Amniotic stem cell (primary cell): ENCODE data around the gene CX3CL1.
"Not testable (repeated sequence)": the region's sequence is repeated elsewhere in the genome, so short reads cannot be mapped to it uniquely, and the experiment has no call there.

Source experiments
- DNase-seq: peaks from one replicate; lab custom pipeline; 2025; lab: John Stamatoyannopoulos, UW

Gene CX3CL1

DNA sequence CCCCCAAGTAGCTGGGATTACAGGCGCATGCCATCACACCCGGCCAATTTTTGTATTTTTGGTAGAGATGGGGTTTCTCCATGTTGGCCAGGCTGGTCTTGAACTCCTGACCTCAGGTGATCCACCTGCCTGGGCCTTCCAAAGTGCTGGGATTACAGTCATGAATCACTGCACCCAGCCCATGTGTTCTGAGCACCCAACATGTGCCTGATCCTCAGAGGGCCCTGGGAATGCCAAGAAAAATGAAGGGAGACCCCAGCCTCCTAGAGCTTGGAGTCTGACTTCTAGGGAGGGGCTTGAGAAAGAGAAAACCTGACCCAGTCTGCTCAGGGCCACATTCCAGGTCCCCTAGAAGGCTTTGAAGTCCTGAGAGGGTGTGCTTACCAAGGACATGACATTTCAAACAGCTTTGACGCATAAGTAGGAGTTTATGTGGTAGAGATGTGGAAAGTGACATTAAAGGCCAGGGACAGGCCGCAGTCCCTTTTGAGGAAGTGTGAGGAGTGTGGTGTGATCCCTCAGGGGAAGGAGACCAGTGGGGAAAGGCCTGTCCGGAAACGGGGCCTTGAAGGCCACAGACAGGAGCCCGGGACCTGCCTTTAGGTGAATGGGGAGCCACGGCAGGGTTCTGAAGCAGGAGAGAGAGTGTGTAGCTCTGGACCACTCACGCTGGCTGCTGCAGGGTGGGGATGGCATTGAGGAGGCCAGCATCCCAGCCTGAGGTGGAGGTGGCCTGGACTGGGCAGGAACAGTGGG lies 14.8 kb upstream of the CX3CL1 start:
- DNase-seq = no peak

DNA sequence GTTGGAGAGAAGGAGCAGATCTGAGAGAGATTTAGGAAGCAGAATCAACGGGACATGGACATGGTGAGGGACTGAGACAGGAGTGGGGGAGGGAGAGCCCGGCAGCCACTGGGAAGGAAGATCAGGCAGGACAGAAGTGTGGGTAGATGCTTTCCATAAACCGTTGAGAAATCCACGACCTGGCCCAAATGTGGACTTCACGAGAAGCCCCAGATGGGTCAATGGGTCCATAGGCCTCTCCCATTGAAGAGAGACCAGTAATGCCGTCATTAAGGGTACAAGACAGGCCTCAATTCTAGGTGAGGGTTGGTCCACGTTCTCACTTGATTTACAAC lies 14.2 kb upstream of the CX3CL1 start:
- no peak for DNase-seq

DNA sequence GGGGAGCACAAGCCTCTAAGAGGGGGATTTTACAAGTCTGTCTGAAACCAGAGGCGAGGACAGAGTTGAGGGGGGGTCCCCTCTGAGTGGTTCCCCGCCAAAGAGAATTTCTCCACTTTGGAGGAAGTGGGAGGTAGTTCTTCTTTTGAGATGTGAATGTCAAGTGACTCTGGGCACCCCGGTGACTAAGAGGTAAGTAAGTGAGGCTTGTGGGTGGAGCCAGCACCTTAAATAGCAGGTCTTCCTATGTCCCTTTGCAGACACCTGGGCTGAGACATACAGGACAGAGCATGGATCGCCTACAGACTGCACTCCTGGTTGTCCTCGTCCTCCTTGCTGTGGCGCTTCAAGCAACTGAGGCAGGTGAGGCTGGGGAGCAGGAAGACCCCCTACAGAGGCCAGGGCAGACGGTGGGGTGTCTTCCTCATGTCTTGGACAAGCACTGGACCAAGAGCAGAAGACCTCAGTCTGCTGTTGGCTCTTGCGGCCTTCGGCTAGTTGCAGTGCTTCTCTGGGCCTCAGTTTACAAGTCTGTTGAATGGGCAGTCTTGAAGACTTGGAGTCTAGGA lies 13.7 kb upstream of the CX3CL1 start, which contains the start of gene CCL22:
Gene CCL22 (plus strand): TSS at position 257 of the 569 bp plus-strand sequence. CDS start 34 bp downstream, at position 291.
- no peak for DNase-seq

DNA sequence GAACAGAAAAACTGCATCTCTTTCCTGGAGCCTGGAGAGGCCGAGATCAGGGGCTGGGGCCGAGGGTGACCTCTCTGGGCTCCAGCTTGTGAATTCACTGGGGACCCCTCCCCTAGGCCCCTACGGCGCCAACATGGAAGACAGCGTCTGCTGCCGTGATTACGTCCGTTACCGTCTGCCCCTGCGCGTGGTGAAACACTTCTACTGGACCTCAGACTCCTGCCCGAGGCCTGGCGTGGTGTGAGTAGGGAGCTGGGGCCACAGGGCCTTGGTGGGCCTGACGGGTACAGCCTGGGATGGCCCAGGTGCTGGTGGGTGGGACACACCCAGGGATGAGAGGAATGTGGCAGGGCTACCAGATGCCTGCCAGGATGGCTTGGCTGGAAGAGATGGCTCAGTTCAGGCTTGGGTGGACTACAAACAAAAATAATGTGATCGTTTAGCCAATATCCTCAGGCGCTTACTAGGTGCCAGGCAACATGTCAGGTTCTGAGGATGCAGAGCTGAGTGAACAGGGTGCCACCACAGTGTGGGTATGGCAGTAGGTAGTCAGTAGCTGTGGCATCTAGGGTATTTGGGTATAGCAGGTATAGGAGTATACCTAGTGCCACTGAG lies 11.9 kb upstream of the CX3CL1 start:
- DNase-seq = no peak

DNA sequence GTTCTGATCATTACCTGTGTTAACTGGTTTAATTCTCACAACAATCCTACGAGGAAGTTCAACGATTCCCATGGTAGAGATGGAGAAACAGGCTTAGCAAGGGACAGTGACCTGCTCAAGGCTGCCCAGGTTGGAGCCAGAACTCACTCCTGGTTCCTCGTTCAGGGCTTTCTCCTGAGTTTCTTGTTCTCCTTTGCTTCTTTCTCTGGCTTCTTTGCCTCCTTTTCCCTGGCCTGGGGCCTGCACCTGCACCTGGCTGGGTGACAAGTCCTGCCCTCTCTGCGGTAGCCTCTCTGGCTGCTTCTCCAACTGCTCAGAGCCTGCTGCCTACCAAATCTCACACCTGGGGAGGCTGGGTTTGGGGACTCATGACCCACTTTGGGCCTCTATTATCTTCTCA lies 10.9 kb upstream of the CX3CL1 start:
- DNase-seq = no peak

DNA sequence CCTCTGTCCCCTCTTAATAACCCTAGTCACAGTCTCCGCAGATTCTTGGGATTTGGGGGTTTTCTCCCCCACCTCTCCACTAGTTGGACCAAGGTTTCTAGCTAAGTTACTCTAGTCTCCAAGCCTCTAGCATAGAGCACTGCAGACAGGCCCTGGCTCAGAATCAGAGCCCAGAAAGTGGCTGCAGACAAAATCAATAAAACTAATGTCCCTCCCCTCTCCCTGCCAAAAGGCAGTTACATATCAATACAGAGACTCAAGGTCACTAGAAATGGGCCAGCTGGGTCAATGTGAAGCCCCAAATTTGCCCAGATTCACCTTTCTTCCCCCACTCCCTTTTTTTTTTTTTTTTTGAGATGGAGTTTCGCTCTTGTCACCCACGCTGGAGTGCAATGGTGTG lies 8.1 kb upstream of the CX3CL1 start:
- DNase-seq = no peak

DNA sequence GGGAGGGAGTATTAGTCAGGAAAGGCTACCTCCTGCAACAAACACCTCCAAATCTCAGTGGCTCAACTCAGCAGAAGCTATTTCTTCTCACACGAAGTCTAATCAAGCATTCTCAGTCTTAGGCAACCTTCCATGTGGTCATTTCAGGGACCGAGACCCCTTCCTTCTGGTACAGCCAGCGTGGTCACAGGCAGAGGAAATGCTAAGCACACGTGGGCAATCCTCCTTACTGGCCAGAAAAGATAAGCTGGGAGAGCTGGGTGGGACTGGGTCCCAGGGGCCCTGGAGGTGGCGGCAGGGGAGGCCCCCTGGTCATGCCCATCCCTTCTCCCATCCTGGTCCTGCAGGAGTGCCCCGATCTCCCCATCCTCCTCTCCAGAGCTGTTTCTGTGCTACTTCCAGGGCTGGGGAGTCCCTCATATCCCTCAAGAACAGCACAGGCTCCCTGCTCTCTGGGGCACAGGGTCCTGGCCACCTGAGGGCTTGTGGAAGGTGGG lies 5.7 kb upstream of the CX3CL1 start:
- no peak for DNase-seq

DNA sequence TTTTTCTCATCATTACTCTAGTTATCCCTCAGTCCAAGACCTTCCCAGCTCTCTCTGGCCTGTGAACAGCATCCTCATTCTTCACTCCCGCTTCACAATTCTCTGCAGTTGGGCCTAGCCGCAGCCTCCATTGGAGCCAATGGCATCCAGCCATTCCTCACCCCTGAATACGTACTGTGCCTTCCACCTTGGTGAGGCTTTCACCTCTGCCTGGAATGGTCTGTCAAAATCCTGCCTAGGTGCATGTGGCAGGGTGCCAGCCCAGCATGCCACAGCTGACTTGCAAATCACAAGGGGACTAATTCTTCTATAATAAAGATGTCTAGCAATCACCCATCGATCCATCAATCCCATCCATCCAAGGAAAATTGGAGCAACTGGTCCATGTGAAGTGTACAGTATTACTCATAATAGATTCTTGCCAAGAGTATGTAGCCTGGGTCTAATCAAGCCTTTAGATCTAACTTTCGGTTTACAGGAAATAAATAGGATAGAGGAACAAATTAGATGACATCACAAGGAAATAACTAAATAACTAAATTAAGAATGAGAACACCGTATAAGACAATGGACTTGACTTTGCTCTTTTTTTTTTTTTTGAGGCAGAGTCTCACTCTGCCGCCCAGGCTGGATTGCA lies 5.1 kb upstream of the CX3CL1 start:
- DNase-seq = no peak

DNA sequence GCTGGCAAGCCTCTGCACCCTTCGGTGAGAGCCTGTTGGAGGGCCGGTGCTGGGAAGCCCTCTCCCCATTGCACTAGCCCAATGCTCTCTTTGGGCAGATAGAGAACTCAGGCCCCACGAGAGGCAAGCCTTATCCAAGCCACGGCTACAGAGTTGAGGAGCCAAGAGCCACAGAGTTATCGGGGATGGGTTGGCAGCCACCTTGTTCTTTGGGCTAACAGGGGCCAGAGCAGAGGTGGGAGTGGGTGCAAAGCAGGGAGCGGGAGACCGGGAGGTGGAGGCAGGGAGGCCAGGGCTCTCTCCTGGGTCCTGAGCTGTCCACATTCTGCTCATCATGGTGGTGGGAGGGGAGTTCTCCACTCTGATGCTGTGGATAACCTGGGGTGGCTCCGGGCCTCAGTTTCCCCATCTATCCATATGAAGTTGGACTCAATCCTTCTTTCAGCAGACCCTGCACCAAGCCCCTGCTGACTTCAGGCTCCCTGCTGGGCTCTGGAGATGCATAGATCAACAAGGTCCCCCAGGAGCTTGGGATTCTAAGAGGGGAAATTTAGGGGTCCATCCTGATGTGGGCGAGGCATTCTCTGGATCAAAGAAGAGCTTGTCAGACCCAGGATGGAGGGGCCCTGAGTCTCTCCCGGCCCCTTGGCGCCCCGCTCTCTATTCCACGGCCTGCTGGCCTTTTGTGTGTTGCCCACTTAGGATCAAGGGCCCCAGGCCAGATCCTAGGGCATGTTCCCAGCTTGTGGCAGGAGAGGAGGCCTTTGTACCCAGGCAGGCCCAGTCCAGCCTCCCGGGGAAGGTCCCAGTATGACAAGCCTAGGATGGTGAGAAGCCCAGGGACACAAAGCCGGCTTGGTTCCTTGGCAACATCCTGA lies 557 bp upstream of the CX3CL1 start:
- no peak for DNase-seq

DNA sequence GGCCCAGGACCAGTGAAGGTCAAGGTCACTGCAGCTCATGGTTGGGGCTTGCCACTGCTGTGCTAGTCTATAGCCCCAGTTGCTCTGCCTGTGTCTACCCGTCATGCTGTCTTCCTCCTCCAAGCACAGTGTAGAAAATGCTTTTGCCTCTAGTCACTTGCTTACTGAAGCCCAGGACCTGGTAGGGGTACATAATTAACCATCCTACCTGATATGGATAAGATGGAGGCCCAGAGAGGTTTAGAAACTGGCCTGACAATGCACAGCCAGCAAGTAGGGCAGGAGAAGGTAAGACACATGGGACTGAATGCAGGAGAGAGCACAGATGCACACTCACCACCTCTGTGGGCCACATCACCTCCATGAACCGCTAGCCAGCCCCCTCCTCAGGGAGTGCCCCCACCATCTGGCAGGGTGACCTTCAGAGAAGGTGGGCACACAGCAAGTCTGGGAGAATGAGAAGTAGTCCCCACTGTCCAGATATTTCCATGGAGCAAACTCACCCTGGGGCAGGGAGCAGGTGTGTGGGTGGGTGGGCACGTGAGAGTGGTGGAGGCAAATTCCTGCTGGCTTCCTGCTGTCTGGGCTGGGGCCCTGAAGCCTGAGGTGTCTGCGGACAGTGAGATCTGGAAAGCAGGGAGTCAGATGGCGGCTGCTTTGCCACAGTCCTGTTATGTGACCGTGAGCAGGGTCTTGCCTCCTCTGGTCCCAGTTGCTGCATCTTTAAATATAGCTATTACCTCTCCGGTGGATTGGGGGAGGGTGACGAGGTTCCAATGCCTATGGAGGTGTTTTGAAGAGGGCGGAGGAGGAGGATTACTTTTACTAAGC lies 1.0 kb downstream of the CX3CL1 start:
- DNase-seq = no peak

DNA sequence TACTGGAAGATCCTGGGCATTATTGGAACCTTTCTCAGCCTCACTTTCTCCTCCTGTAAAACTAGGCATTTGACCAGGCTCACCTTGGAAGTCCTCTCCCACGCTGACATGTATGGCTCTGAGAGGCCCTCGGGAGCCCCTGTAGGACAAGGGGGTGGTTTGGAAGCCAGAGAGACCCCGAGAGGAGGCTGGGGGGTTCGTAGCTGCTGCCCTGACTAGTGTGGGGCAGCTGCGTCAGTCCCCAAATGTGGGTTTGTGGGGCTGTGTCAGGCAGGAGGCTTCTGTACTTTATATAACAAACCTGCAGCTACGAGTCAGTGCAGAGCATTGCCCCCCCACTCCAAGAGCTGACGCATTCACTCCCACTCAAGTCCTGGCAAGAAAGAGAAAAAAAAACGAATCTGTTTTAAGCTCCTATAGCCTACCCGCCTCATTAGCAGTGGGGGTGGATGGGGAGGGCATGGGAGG lies 1.8 kb downstream of the CX3CL1 start:
- DNase-seq = no peak

DNA sequence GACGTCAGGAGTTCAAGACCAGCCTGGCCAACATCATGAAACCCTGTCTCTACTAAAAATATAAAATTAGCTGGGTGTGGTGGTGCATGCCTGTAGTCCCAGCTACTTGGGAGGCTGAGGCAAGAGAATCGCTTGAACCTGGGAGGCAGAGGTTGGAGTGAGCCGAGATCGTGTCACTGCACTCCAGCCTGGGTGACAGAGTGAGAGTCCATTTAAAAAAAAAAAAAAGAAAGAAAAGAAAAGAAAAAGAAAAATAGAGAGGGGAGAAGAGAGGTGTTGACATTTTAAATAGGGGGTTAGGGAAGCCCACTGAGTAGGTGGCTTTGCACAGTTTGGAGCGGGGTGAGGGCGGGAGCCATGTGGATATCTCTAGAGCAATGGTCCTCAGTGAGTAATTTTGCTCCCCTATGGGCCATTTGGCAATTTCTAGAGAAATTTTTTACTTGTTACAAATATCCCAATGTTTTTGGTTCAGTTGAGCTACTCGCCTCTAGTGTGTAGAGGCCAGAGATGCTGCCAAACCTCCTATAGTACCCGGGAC lies 2.7 kb downstream of the CX3CL1 start:
- DNase-seq = not testable (repeated sequence)

DNA sequence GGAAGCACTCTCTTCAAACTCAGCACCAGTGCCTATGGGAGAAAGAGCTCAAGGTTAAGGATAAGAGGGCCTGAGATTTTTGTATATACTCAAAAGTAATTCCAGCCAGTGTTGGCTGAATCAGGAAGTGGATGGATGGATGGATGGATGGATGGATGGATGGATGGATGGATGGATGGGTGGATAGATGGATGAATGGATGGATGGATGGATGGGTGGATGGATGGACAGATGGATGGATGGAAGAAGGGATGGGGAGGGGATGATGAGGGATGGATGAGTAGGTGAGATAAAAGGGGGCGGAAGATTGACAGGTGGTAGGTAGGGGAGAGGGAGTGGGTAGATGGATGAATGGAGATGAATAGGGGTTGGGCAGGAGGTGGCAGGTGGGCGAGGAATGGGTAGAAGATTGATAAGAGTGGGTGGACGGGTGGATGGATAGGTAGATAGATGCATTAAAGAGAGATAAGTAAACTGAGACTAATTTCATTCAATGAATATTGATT lies 4.1 kb downstream of the CX3CL1 start:
- DNase-seq = no peak

DNA sequence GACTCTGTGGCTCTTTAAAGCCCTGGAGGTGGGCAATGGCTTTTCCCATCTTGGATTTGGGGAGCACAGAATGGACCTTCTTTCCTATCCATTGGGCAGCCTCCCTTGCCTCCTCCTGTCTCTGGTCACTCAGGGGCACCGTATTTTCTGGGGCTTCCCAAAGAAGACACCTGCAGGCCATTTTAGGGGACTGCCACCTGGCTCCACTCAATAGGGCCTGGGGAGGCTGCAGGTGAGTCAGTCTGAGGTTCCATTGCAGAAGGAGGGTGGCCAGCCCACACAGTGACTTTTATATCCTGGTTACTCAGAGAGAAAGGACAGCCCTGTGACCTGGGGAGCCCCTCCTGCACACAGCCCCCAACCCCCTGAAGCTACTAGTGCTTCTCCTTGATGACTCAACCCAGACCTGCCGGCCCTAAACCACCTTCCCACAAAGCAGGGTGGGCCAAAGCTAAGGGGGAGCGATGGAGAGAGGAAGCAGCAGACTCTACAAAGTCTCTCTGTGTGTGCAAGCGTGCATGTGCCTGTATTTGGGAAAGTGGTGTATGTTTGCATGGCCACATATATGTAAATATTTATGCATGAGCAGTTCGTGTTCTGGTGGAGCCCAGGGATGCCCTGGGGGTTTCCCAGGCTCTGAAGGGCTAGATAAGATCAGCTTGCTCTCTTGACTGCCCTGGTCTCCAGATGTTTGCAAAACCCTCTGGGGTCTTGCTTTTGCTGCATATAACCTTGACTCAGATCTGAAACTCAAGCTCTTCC lies 5.0 kb downstream of the CX3CL1 start:
- no peak for DNase-seq

DNA sequence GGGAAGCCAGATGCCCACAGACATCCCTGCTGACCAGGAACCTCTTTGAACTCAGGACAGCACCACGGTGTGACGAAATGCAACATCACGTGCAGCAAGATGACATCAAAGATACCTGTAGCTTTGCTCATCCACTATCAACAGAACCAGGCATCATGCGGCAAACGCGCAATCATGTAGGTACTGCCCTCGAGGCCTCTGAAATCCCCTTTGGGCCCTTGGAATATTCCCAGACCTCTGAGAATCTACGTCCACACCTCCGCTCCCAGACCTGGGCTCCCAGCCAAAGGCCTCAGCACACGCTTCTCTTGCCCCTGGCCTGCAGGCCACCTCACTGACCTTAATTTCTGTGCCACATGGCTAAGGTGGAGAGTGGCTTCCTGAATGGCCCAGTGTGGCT lies 7.3 kb downstream of the CX3CL1 start:
- no peak for DNase-seq

DNA sequence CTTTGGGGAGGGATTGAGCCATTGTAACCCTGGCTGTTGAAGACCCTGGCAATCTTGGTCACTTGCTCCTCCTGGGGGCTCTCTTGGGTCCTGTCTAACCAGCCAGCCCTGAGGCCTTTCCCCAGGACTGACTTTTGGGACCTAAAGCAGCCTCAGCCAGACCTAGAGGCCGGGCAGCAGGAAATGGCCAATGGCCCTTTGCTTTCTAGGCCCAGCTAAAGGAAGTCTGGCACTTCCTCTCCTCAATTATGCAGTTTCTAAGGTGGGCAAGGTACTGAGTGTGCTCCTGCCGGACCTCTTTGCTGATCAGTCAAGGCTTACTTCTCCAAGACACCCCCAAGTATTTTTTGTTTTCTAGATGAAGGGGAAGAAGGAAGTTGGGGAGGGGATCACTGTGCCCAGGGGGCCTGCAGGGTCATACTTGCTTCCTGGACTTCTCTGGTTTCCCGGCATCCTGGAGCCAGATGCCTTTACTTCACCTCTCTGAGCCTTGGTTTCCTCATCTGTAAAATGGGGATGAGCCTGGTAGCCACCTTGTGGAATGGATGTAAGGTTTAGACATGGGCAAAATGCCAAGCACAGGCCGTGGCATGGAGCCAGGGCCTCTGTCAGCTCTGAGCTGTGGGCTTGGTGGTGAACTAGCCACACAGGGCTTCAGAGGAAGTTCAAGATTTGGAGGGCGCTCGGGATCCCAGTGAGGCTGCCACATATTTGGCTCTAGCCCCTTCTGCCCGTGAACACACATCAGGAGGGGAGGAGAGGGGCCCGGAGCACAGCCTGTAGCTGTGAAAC lies 8.6 kb downstream of the CX3CL1 start:
- DNase-seq = no peak

DNA sequence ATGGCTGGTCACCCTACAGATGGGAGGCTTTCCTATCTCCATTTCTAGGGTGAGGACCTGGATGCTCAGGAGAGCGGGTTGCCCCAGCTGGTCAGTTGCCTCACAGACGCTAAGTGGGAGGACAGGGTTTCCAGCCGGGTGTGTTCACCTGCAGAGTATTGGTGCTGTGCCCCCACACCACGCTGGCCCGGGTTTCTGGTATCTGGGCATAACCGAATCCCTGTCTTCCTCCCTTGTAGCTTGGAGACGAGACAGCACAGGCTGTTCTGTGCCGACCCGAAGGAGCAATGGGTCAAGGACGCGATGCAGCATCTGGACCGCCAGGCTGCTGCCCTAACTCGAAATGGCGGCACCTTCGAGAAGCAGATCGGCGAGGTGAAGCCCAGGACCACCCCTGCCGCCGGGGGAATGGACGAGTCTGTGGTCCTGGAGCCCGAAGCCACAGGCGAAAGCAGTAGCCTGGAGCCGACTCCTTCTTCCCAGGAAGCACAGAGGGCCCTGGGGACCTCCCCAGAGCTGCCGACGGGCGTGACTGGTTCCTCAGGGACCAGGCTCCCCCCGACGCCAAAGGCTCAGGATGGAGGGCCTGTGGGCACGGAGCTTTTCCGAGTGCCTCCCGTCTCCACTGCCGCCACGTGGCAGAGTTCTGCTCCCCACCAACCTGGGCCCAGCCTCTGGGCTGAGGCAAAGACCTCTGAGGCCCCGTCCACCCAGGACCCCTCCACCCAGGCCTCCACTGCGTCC lies 9.7 kb downstream of the CX3CL1 start:
- no peak for DNase-seq
